Prostate gland (tissue), 2 donors: Measurements from ENCODE around the gene HSDL2.

ENCODE experiments used
- CTCF ChIP-seq, 4 experiments: fragments of 200-600 bp in 2 of 4; fragments of 450-650 bp in 2 of 4; sonication (generic) in 2 of 4; IDR thresholded peaks; 1 replicate in 3 of 4; 2 replicates in 1 of 4; pipeline ENCODE4 v1.5.1; 2016 to 2019; ENCODE audit warnings: antibody characterized with exemption in 4 of 4, mild to moderate bottlenecking in 2 of 4, moderate library complexity in 2 of 4
- POLR2A ChIP-seq: fragments of 450-650 bp; IDR thresholded peaks from one replicate; pipeline ENCODE4 v1.6.1; 2016; ENCODE audit warnings: antibody characterized with exemption, mild to moderate bottlenecking

GRCh38 chr9:112331674-112331952 is 48.3 kb upstream of the HSDL2 start:
- no peak for TF ChIP-seq CTCF (IDR thresholded peaks at IDR 0.05)
- no peak for TF ChIP-seq POLR2A
